ENCODE data around the gene FBXL3. TPM values are rescaled to one million over a fixed set of nuclear protein-coding genes. Genes with fewer than 3 reads are reported as not detected.

The FBXL3 gene
- polyA plus RNA-seq, 2 of the 4 experiments (the other 2 are of a cell fraction): 17.8 to 24.0 TPM

DNA sequence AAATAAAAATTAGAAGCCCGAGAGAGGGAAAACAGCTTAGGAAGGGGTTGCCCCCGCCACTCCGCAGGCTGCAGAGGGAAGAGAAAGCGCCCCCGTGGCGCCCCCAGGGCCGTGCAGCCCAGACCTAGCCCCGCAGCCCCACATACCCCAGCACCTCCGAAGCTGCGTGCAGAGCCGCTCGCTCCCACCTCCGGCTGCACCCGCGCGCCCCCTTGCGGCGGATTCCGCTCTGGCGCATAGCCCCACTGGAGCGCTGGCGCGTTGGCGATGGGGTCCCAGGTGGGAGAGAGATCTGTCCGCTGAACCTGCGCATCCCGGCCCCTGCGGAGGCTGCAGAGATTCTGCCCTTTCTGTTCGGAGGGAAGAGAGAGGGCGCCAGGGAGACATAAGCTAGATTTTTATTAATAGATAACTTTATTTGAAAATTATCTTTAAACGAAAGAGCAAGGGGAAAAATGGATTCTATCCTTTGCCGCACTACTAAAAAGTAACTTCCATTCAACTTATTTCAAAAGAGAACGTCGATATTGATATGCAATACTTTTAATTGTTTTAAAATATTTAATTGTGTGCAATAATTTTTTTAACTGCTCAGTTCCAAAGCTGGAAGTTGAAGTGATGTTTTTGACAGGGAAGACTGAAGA, 46.8 kb downstream of the FBXL3 start:
- no peaks in the 10 kb centered on the region for H3K4me1 ChIP-seq
- FAIRE-seq (no peak), DNase-seq (ENCODE audit: low read depth in 1 of 2, low spot score in 1 of 2) (peak; percentile 59 to 85), ATAC-seq (peak; percentile 99 to 100)
- no peaks in the 10 kb centered on the region for H3K9me3 ChIP-seq
- under 1% methylated on average over 30 of the region's 34 CpGs for WGBS (ENCODE audit: missing lambda C conversion rate)
- 0 out of 2 replicates have a peak, but pooled peaks have one; percentile 18 for TF ChIP-seq MAX (IDR thresholded peaks at IDR 0.05)
- no peak for TF ChIP-seq EHMT2 (IDR thresholded peaks at IDR 0.05; ENCODE audit: low read depth)
- TF ChIP-seq RAD21 (conservative IDR thresholded peaks at IDR 0.05 in 1 of 2, IDR thresholded peaks at IDR 0.05 in 1 of 2): peak; percentile 55 to 65
- TF ChIP-seq SMC3 (IDR thresholded peaks at IDR 0.05): peak; percentile 72
- peak; percentile 73 for TF ChIP-seq CTCF (IDR thresholded peaks at IDR 0.05)
- peak overlapping the region; percentile 47 for H3K4me3 ChIP-seq
- H3K4me2 ChIP-seq: peak overlapping the region; percentile 97
- POLR2A ChIA-PET: no interaction called here
- CTCF ChIA-PET: interaction anchor here (0.6 to 2.1 kb wide), 13 partner anchors 10 to 1220 kb away, joined by 3 to 26 read pairs (median 4); no protein-coding TSS in a partner anchor
- H3K27ac ChIP-seq: peak overlapping the region in 1 of 2 experiments; percentile 62; a peak in 3 of 6 replicates

DNA sequence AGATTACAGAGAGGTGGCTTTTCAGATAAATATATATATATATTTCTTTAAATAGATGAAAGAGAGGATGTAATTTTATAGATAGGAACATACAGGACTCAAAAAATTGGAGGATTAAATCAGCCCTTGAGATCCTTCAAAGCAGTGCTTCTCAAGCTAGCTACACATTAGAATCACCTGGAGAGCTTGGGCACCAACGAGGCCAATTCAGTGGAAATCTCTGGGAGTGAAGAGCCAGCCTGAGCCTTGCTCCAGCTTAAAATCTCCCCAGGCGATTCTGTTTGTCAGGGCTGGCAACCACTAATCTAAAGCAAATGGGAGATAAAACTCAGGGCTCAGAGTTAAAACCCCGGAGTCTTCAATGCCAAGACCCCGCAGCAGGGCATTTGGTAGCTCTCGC, 50.0 kb downstream of the FBXL3 start:
- ATAC-seq (no peak), DNase-seq (ENCODE audit: low read depth in 1 of 2, low spot score in 1 of 2) (no peak), FAIRE-seq (no peak)
- Histone ChIP-seq H3K4me2 (no peak overlapping the region), H3K4me1 (no peaks in the 10 kb centered on the region), H3K9me3 (no peaks in the 10 kb centered on the region), H3K27ac (no peak overlapping the region), H3K4me3 (no peak overlapping the region)
- CTCF ChIA-PET: interaction anchor here (1.0 to 1.1 kb wide), 2 partner anchors 25 to 1107 kb away, joined by 3 to 4 read pairs; no protein-coding TSS in a partner anchor
- POLR2A ChIA-PET: no interaction called here
- WGBS (ENCODE audit: missing lambda C conversion rate): 59% methylated on average over 5 of the region's 5 CpGs
- TF ChIP-seq CEBPB (IDR thresholded peaks at IDR 0.05) (no peak), NPAS2 (CRISPR knock-in tag; IDR thresholded peaks at IDR 0.05; ENCODE audit: borderline replicate concordance) (no peak)

DNA sequence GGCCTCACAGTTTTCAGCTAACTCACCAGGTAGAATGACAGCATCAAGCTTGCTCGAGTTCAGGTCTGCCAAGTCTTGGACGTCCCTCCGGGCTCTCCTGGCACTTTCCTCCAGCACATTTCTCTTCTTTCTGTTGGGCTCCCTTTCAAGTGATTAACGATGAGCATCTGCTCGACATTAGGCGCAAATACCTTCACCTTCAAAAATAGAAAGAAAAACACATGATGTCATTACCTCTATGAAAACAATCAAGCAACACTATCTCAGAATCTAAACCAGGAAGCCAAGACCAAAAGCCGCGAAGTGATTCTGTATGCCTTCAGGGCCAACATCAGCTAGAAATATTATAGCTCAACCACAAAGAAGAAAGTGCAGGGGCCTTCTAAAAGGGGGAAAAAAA, 50.5 kb downstream of the FBXL3 start:
- CTCF ChIA-PET: interaction anchor here (1.0 kb wide), 1 partner anchor 26 kb away, joined by 4 read pairs; no protein-coding TSS in a partner anchor

More for the DNA sequence above, 50.5 kb downstream of the FBXL3 start:
- Histone ChIP-seq H3K4me3 (no peak overlapping the region), H3K27ac (no peak overlapping the region), H3K4me1 (no peaks in the 10 kb centered on the region), H3K9me3 (no peaks in the 10 kb centered on the region), H3K4me2 (no peak overlapping the region)
- POLR2A ChIA-PET: no interaction called here
- no peak for TF ChIP-seq HOXA7 (CRISPR knock-in tag; IDR thresholded peaks at IDR 0.05)
- TF ChIP-seq, protein P1, sequence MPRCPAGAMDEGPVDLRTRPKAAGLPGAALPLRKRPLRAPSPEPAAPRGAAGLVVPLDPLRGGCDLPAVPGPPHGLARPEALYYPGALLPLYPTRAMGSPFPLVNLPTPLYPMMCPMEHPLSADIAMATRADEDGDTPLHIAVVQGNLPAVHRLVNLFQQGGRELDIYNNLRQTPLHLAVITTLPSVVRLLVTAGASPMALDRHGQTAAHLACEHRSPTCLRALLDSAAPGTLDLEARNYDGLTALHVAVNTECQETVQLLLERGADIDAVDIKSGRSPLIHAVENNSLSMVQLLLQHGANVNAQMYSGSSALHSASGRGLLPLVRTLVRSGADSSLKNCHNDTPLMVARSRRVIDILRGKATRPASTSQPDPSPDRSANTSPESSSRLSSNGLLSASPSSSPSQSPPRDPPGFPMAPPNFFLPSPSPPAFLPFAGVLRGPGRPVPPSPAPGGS (IDR thresholded peaks at IDR 0.05): no peak
- TF ChIP-seq CTCF (IDR thresholded peaks at IDR 0.05): no peak
- FAIRE-seq: no peak
- WGBS (ENCODE audit: missing lambda C conversion rate): 59% methylated on average over 8 of the region's 8 CpGs
- no peak for DNase-seq (ENCODE audit: low read depth in 1 of 2, low spot score in 1 of 2)
- ATAC-seq: no peak
